AG04450 (cell line): ENCODE measurements around the gene PDE4D. TPM values are rescaled to one million over a fixed set of nuclear protein-coding genes. Genes with fewer than 3 reads are reported as not detected.

Experiments used
- CTCF ChIA-PET: fragments of 300-600, 350-600 bp; formaldehyde crosslinking; extraction: SDS; loops from one replicate; lab custom pipeline; 2022; ENCODE audit warnings: antibody characterized with exemption, inconsistent platforms; lab: Charles Lee
- POLR2A ChIA-PET: fragments of 350-600 bp; formaldehyde crosslinking; extraction: SDS; loops from one replicate; lab custom pipeline; 2021; ENCODE audit warnings: antibody characterized with exemption, inconsistent platforms; lab: Yijun Ruan, JAX
- DNase-seq: peaks from one replicate; pipeline ENCODE4 v3.0.0-alpha.2; 2011; ENCODE audit warnings: low read depth, low spot score
- H3K27ac ChIP-seq: one replicate; pipeline ENCODE4 v1.5.1; 2012; ENCODE audit warnings: low read depth, low read length, control low read depth
- H3K27me3 ChIP-seq: one replicate; pipeline ENCODE4 v1.6.0; 2012; ENCODE audit warnings: low read length; ENCODE audit not compliant: control insufficient read depth, insufficient read depth
- H3K4me3 ChIP-seq: 2 replicates; pipeline ENCODE4 v1.5.1; 2011; ENCODE audit warnings: mild to moderate bottlenecking, low read depth, low read length, control low read depth
- H3K9me3 ChIP-seq: 2 replicates; pipeline ENCODE4 v1.5.1; 2012; ENCODE audit warnings: low read length; ENCODE audit not compliant: control insufficient read depth, insufficient read depth
- CTCF ChIP-seq: IDR thresholded peaks from 2 replicates; pipeline ENCODE4 v1.5.1; 2011; ENCODE audit warnings: low read depth, low read length, control low read depth, inconsistent platforms
- polyA plus RNA-seq: library from polyadenylated mRNA; depleted of rRNA; stranded (reverse); fragments of >200 nt; gene quantifications from 2 replicates; pipeline ENCODE4 v1.2.3, GENCODE V29; 2011

PDE4D gene
- polyA plus RNA-seq, 1 experiment: 12.0 TPM

GRCh38 chr5:59779453-59779852 lies 114.1 kb downstream of the PDE4D start:
- Histone ChIP-seq H3K27me3 (no peaks in the 10 kb centered on the region), H3K27ac (no peak overlapping the region), H3K9me3 (no peaks in the 10 kb centered on the region), H3K4me3 (no peak overlapping the region)
- ChIA-PET POLR2A (no interaction called here), CTCF (no interaction called here)
- no peak for DNase-seq
- TF ChIP-seq CTCF: no peak

GRCh38 chr5:59777028-59777427 lies 116.5 kb downstream of the PDE4D start:
- ChIA-PET POLR2A (no interaction called here), CTCF (no interaction called here)
- no peak for DNase-seq
- no peak for TF ChIP-seq CTCF
- Histone ChIP-seq H3K27me3 (no peaks in the 10 kb centered on the region), H3K27ac (no peak overlapping the region), H3K9me3 (no peaks in the 10 kb centered on the region), H3K4me3 (no peak overlapping the region)

GRCh38 chr5:59773294-59773693 lies 120.2 kb downstream of the PDE4D start:
- H3K27ac ChIP-seq: no peak overlapping the region
- no peak overlapping the region for H3K4me3 ChIP-seq
- H3K27me3 ChIP-seq: peaks cover 3% of the 10 kb centered on the region
- no peak for DNase-seq
- ChIA-PET POLR2A (no interaction called here), CTCF (no interaction called here)
- no peak for TF ChIP-seq CTCF
- H3K9me3 ChIP-seq: no peaks in the 10 kb centered on the region

- TF ChIP-seq CTCF: no peak
- DNase-seq: no peak
- peaks cover 8% of the 10 kb centered on the region for H3K27me3 ChIP-seq
- POLR2A ChIA-PET: no interaction called here
- H3K27ac ChIP-seq: no peak overlapping the region
- H3K4me3 ChIP-seq: no peak overlapping the region
- no peaks in the 10 kb centered on the region for H3K9me3 ChIP-seq
- CTCF ChIA-PET: no interaction called here
These were observed 120.8 kb downstream of the PDE4D start for GRCh38 chr5:59772757-59773156.

GRCh38 chr5:59772206-59772605 lies 121.3 kb downstream of the PDE4D start:
- Histone ChIP-seq H3K9me3 (no peaks in the 10 kb centered on the region), H3K27me3 (peaks cover 10% of the 10 kb centered on the region), H3K27ac (no peak overlapping the region), H3K4me3 (no peak overlapping the region)
- ChIA-PET CTCF (no interaction called here), POLR2A (no interaction called here)
- DNase-seq: no peak
- no peak for TF ChIP-seq CTCF
